ENCODE measurements around the gene LRMDA. TPM values are rescaled to one million over a fixed set of nuclear protein-coding genes. Genes with fewer than 3 reads are reported as not detected.
"Not testable (repeated sequence)": the region's sequence is repeated elsewhere in the genome, so short reads cannot be mapped to it uniquely, and the experiment has no call there.

LRMDA gene
- total RNA-seq, 2 experiments from 2014 or later = not detected

GRCh38 chr10:75598998-75599397 is 167.6 kb downstream of the LRMDA start:
- POLR2A ChIA-PET = no interaction called here
- no peaks in the 10 kb centered on the region for H3K4me1 Mint-ChIP-seq
- H3K9me3 Mint-ChIP-seq = no peaks in the 10 kb centered on the region
- no peak for DNase-seq
- H3K27me3 Mint-ChIP-seq = no peaks in the 10 kb centered on the region
- H3K27ac Mint-ChIP-seq = no peak overlapping the region
- no peaks in the 10 kb centered on the region for H3K36me3 Mint-ChIP-seq (ENCODE audit: low read depth)
- H3K4me3 Mint-ChIP-seq = no peak overlapping the region
- CTCF ChIA-PET = no interaction called here

GRCh38 chr10:75599875-75600648 is 168.6 kb downstream of the LRMDA start:
- Mint-ChIP-seq H3K4me3 (no peak overlapping the region), H3K27me3 (no peaks in the 10 kb centered on the region), H3K4me1 (no peaks in the 10 kb centered on the region), H3K36me3 (ENCODE audit: low read depth) (no peaks in the 10 kb centered on the region), H3K9me3 (no peaks in the 10 kb centered on the region), H3K27ac (no peak overlapping the region)
- POLR2A ChIA-PET = no interaction called here
- CTCF ChIA-PET = no interaction called here
- DNase-seq = no peak

- DNase-seq = no peak
- H3K27me3 Mint-ChIP-seq = no peaks in the 10 kb centered on the region
- no peaks in the 10 kb centered on the region for H3K4me1 Mint-ChIP-seq
- H3K36me3 Mint-ChIP-seq (ENCODE audit: low read depth) = no peaks in the 10 kb centered on the region
- no peak overlapping the region for H3K4me3 Mint-ChIP-seq
- H3K27ac Mint-ChIP-seq = no peak overlapping the region
- no peaks in the 10 kb centered on the region for H3K9me3 Mint-ChIP-seq
- ChIA-PET POLR2A (no interaction called here), CTCF (no interaction called here)
Measured at GRCh38 chr10:75600833-75601232, 169.4 kb downstream of the LRMDA start.

GRCh38 chr10:75602341-75602740 is 170.9 kb downstream of the LRMDA start:
- H3K27ac Mint-ChIP-seq = no peak overlapping the region
- no peak for DNase-seq
- no peaks in the 10 kb centered on the region for H3K36me3 Mint-ChIP-seq (ENCODE audit: low read depth)
- H3K27me3 Mint-ChIP-seq = no peaks in the 10 kb centered on the region
- no peaks in the 10 kb centered on the region for H3K4me1 Mint-ChIP-seq
- ChIA-PET POLR2A (no interaction called here), CTCF (no interaction called here)
- no peak overlapping the region for H3K4me3 Mint-ChIP-seq
- H3K9me3 Mint-ChIP-seq = no peaks in the 10 kb centered on the region

- Mint-ChIP-seq H3K4me1 (no peaks in the 10 kb centered on the region), H3K4me3 (no peak overlapping the region), H3K9me3 (no peaks in the 10 kb centered on the region), H3K27me3 (no peaks in the 10 kb centered on the region), H3K27ac (no peak overlapping the region), H3K36me3 (ENCODE audit: low read depth) (no peaks in the 10 kb centered on the region)
- CTCF ChIA-PET = no interaction called here
- POLR2A ChIA-PET = no interaction called here
- DNase-seq = no peak
Measured at GRCh38 chr10:75605096-75605495, 173.7 kb downstream of the LRMDA start.

GRCh38 chr10:75605795-75606194 is 174.4 kb downstream of the LRMDA start:
- CTCF ChIA-PET; DNase-seq; H3K4me3 Mint-ChIP-seq; H3K4me1 Mint-ChIP-seq; POLR2A ChIA-PET; H3K27ac Mint-ChIP-seq; H3K36me3 Mint-ChIP-seq (ENCODE audit: low read depth); H3K27me3 Mint-ChIP-seq; H3K9me3 Mint-ChIP-seq: not testable (repeated sequence)

- CTCF ChIA-PET = no interaction called here
- no peak for DNase-seq
- H3K9me3 Mint-ChIP-seq = no peaks in the 10 kb centered on the region
- POLR2A ChIA-PET = no interaction called here
- no peaks in the 10 kb centered on the region for H3K27me3 Mint-ChIP-seq
- H3K4me1 Mint-ChIP-seq = no peaks in the 10 kb centered on the region
- H3K4me3 Mint-ChIP-seq = no peak overlapping the region
- H3K36me3 Mint-ChIP-seq (ENCODE audit: low read depth) = no peaks in the 10 kb centered on the region
- no peak overlapping the region for H3K27ac Mint-ChIP-seq
Measured at GRCh38 chr10:75606203-75606779, 174.9 kb downstream of the LRMDA start.

- ChIA-PET CTCF (no interaction called here), POLR2A (no interaction called here)
- Mint-ChIP-seq H3K27ac (no peak overlapping the region), H3K36me3 (ENCODE audit: low read depth) (no peaks in the 10 kb centered on the region), H3K4me1 (no peaks in the 10 kb centered on the region), H3K9me3 (no peaks in the 10 kb centered on the region), H3K27me3 (no peaks in the 10 kb centered on the region), H3K4me3 (no peak overlapping the region)
- DNase-seq = no peak
Measured at GRCh38 chr10:75607576-75607975, 176.2 kb downstream of the LRMDA start.

GRCh38 chr10:75610183-75610582 is 178.8 kb downstream of the LRMDA start:
- POLR2A ChIA-PET = no interaction called here
- H3K27me3 Mint-ChIP-seq = peaks cover 5% of the 10 kb centered on the region
- H3K27ac Mint-ChIP-seq = no peak overlapping the region
- no peak for DNase-seq
- H3K4me3 Mint-ChIP-seq = no peak overlapping the region
- no peaks in the 10 kb centered on the region for H3K4me1 Mint-ChIP-seq
- no peaks in the 10 kb centered on the region for H3K9me3 Mint-ChIP-seq
- H3K36me3 Mint-ChIP-seq (ENCODE audit: low read depth) = no peaks in the 10 kb centered on the region
- CTCF ChIA-PET = no interaction called here

GRCh38 chr10:75611172-75611992 is 180.0 kb downstream of the LRMDA start:
- POLR2A ChIA-PET = no interaction called here
- Mint-ChIP-seq H3K4me3 (no peak overlapping the region), H3K4me1 (no peaks in the 10 kb centered on the region), H3K36me3 (ENCODE audit: low read depth) (no peaks in the 10 kb centered on the region), H3K27me3 (peaks cover 5% of the 10 kb centered on the region), H3K27ac (no peak overlapping the region), H3K9me3 (no peaks in the 10 kb centered on the region)
- CTCF ChIA-PET = no interaction called here
- no peak for DNase-seq

GRCh38 chr10:75611993-75612372 is 180.6 kb downstream of the LRMDA start:
- Mint-ChIP-seq H3K27me3 (peaks cover 5% of the 10 kb centered on the region), H3K4me3 (no peak overlapping the region), H3K9me3 (no peaks in the 10 kb centered on the region), H3K27ac (no peak overlapping the region), H3K36me3 (ENCODE audit: low read depth) (no peaks in the 10 kb centered on the region), H3K4me1 (no peaks in the 10 kb centered on the region)
- ChIA-PET POLR2A (no interaction called here), CTCF (no interaction called here)
- no peak for DNase-seq

GRCh38 chr10:75612904-75613684 is 181.7 kb downstream of the LRMDA start:
- DNase-seq = no peak
- CTCF ChIA-PET = no interaction called here
- POLR2A ChIA-PET = no interaction called here
- Mint-ChIP-seq H3K27me3 (peaks cover 5% of the 10 kb centered on the region), H3K4me1 (no peaks in the 10 kb centered on the region), H3K4me3 (no peak overlapping the region), H3K27ac (no peak overlapping the region), H3K36me3 (ENCODE audit: low read depth) (no peaks in the 10 kb centered on the region), H3K9me3 (no peaks in the 10 kb centered on the region)

Measured in activated CD4-positive, alpha-beta T cell treated with anti-CD3 and anti-CD28 coated beads, Interleukin-2, amount 10 ng/mL, durations not matched to agents 7 days and 5 days (primary cell).